Left forelimb (tissue), 1 donor: ENCODE data around the gene LMBR1.
"Not testable (repeated sequence)": the region's sequence is repeated elsewhere in the genome, so short reads cannot be mapped to it uniquely, and the experiment has no call there.

ENCODE experiments used
- DNase-seq: peaks from one replicate; pipeline ENCODE4 v3.0.0-alpha.2; 2018; ENCODE audit warnings: low spot score

LMBR1 gene

GRCh38 chr7:156759143-156759542, 133.8 kb downstream of the LMBR1 start:
- no peak for DNase-seq

- DNase-seq, result no peak
Measured at GRCh38 chr7:156754201-156754600, 138.8 kb downstream of the LMBR1 start.

GRCh38 chr7:156753630-156754029, 139.4 kb downstream of the LMBR1 start:
- DNase-seq, result no peak

- no peak for DNase-seq
Measured at GRCh38 chr7:156753229-156753560, 139.8 kb downstream of the LMBR1 start.

GRCh38 chr7:156752367-156753228, 140.4 kb downstream of the LMBR1 start:
- DNase-seq, result no peak

GRCh38 chr7:156751319-156751718, 141.7 kb downstream of the LMBR1 start:
- DNase-seq, result no peak

GRCh38 chr7:156747718-156748117, 145.3 kb downstream of the LMBR1 start:
- DNase-seq, result no peak

- no peak for DNase-seq
Measured at GRCh38 chr7:156746891-156747290, 146.1 kb downstream of the LMBR1 start.

GRCh38 chr7:156739596-156739995, 153.4 kb downstream of the LMBR1 start:
- DNase-seq, result no peak

GRCh38 chr7:156735851-156736250, 157.1 kb downstream of the LMBR1 start:
- no peak for DNase-seq

GRCh38 chr7:156733638-156734037, 159.3 kb downstream of the LMBR1 start:
- DNase-seq, result no peak

- no peak for DNase-seq
Measured at GRCh38 chr7:156732091-156732625, 160.8 kb downstream of the LMBR1 start.

- no peak for DNase-seq
Measured at GRCh38 chr7:156731651-156732050, 161.3 kb downstream of the LMBR1 start.

- DNase-seq, result no peak
Measured at GRCh38 chr7:156725936-156726335, 167.0 kb downstream of the LMBR1 start.

GRCh38 chr7:156725073-156725472, 167.9 kb downstream of the LMBR1 start:
- DNase-seq, result no peak

- DNase-seq, result no peak
Measured at GRCh38 chr7:156722043-156722826, 170.7 kb downstream of the LMBR1 start.

GRCh38 chr7:156703773-156704482, 189.1 kb downstream of the LMBR1 start:
- DNase-seq, result no peak

- no peak for DNase-seq
Measured at GRCh38 chr7:156703209-156703608, 189.8 kb downstream of the LMBR1 start.

GRCh38 chr7:156702399-156702798, 190.6 kb downstream of the LMBR1 start:
- DNase-seq, result no peak

GRCh38 chr7:156701787-156702186, 191.2 kb downstream of the LMBR1 start:
- not testable (repeated sequence) for DNase-seq

- DNase-seq, result not testable (repeated sequence)
Measured at GRCh38 chr7:156698512-156698911, 194.5 kb downstream of the LMBR1 start.

GRCh38 chr7:156697283-156697682, 195.7 kb downstream of the LMBR1 start:
- not testable (repeated sequence) for DNase-seq
